Measurements from ENCODE around the gene BIRC7. TPM values are rescaled to one million over a fixed set of nuclear protein-coding genes. Genes with fewer than 3 reads are reported as not detected.

BIRC7 gene
- total and polyA plus RNA-seq, 2 of the 4 experiments (the other 2 are of a cell fraction), result not detected

GRCh38 chr20:63219447-63219821 lies 16.3 kb upstream of the BIRC7 start:
- Histone ChIP-seq H3K23ac (ENCODE audit: low read depth, low read length) (no peak overlapping the region), H3K56ac (ENCODE audit: extremely low read depth, insufficient read depth, low read length) (no peak overlapping the region), H3K27ac (ENCODE audit: insufficient read depth, low read length) (no peak overlapping the region), H2AFZ (replicated peaks; ENCODE audit: low read length, poor library complexity) (no peak overlapping the region), H3K4me2 (ENCODE audit: low read depth, low read length) (no peak overlapping the region), H3K4me3 (ENCODE audit: insufficient read depth, low read depth, low read length) (no peak overlapping the region), H3K4me1 (ENCODE audit: control insufficient read depth, insufficient read depth, low read length) (peaks cover 11% of the 10 kb centered on the region), H3K14ac (replicated peaks; ENCODE audit: low read depth, low read length) (no peak overlapping the region), H4K8ac (ENCODE audit: low read depth in 2 of 2, low read length in 2 of 2) (no peak overlapping the region), H4K5ac (ENCODE audit: low read depth, low read length) (no peak overlapping the region), H3K9me3 (ENCODE audit: control insufficient read depth, insufficient read depth, low read length) (no peaks in the 10 kb centered on the region), H3K36me3 (ENCODE audit: control insufficient read depth, insufficient read depth, low read length) (no peaks in the 10 kb centered on the region), H3K4ac (ENCODE audit: low read depth, low read length) (no peak overlapping the region), H3K18ac (ENCODE audit: low read depth, low read length) (no peak overlapping the region), H3K9ac (ENCODE audit: low read depth, low read length) (no peak overlapping the region), H2BK5ac (ENCODE audit: low read depth, low read length, poor library complexity, severe bottlenecking) (no peak overlapping the region), H2BK120ac (ENCODE audit: low read depth, low read length) (no peak overlapping the region), H4K91ac (ENCODE audit: insufficient read depth, low read depth, low read length) (no peak overlapping the region), H3K27me3 (ENCODE audit: control insufficient read depth, insufficient read depth, low read length) (peaks cover 28% of the 10 kb centered on the region), H2BK15ac (ENCODE audit: low read depth, low read length) (no peak overlapping the region), H4K20me1 (ENCODE audit: insufficient read depth, low read length) (peaks cover 23% of the 10 kb centered on the region), H3K9me1 (ENCODE audit: insufficient read depth, low read length) (no peaks in the 10 kb centered on the region), H3K79me1 (ENCODE audit: low read depth in 1 of 2, low read length in 2 of 2) (peaks cover 6 to 11% of the 10 kb centered on the region in 2 experiments; a peak in 2 of 4 replicates), H2BK20ac (ENCODE audit: low read depth, low read length) (no peak overlapping the region), H2AK5ac (ENCODE audit: low read depth, low read length) (no peak overlapping the region), H2AK9ac (replicated peaks; ENCODE audit: low read depth, low read length, poor library complexity) (no peak overlapping the region)
- ATAC-seq (ENCODE audit: low read depth) (no peak), DNase-seq (no peak)
- POLR2A ChIA-PET (ENCODE audit: unreplicated experiment), result no interaction called here
- CTCF ChIA-PET, result no interaction called here
- WGBS, 2 experiments (ENCODE audit: extremely low coverage in 2 of 2, insufficient read length in 1 of 2), result no CpG with 5 or more reads among the region's 8 CpGs
- intact Hi-C loops (cut with micrococcal nuclease) (loop anchor here (5.0 kb wide), 1 partner anchor 53 kb away; the partner anchor contains the start of gene ARFGAP1), in situ Hi-C loops (cut with MboI; ENCODE audit: low sequenced_read_pairs) (no loop called here), dilution Hi-C loops (cut with HindIII; ENCODE audit: low sequenced_read_pairs, unreplicated experiment) (no loop called here)
- TF ChIP-seq ELK1 (IDR thresholded peaks at IDR 0.05; ENCODE audit: borderline replicate concordance, low read depth, low read length) (no peak), MAFK (IDR thresholded peaks at IDR 0.05; ENCODE audit: low read depth, low read length) (no peak), CEBPB (IDR thresholded peaks at IDR 0.05; ENCODE audit: low read depth, low read length) (no peak), MXI1 (IDR thresholded peaks at IDR 0.05; ENCODE audit: borderline replicate concordance, low read depth, low read length) (no peak), MAZ (IDR thresholded peaks at IDR 0.05; ENCODE audit: borderline replicate concordance, low read depth, low read length) (no peak), RAD21 (IDR thresholded peaks at IDR 0.05; ENCODE audit: low read length) (no peak), USF2 (IDR thresholded peaks at IDR 0.05; ENCODE audit: low read depth, low read length) (no peak), RFX5 (IDR thresholded peaks at IDR 0.05; ENCODE audit: low read depth, low read length) (no peak), NFE2L2 (IDR thresholded peaks at IDR 0.05; ENCODE audit: low read depth, low read length) (no peak), POLR2A (IDR thresholded peaks at IDR 0.05; ENCODE audit: low read depth, low read length) (no peak), SMC3 (IDR thresholded peaks at IDR 0.05; ENCODE audit: low read depth, low read length) (no peak), CTCF (conservative IDR thresholded peaks at IDR 0.05; ENCODE audit: low read depth, low read length) (no peak), BHLHE40 (IDR thresholded peaks at IDR 0.05; ENCODE audit: low read depth, low read length) (no peak), FOS (IDR thresholded peaks at IDR 0.05; ENCODE audit: low read depth, low read length) (no peak), CHD1 (IDR thresholded peaks at IDR 0.05; ENCODE audit: low read depth, low read length) (no peak)
- BruUV-seq (replicated peaks), result no TSS peak

All from IMR-90 (cell line).